ELR (cell line): Measurements from ENCODE around the gene MSMO1.
"Not testable (repeated sequence)": the region's sequence is repeated elsewhere in the genome, so short reads cannot be mapped to it uniquely, and the experiment has no call there.

Experiments
- DNase-seq: peaks from one replicate; pipeline ENCODE4 v3.0.0-alpha.2; 2015; ENCODE audit warnings: low read depth

Gene MSMO1

DNA sequence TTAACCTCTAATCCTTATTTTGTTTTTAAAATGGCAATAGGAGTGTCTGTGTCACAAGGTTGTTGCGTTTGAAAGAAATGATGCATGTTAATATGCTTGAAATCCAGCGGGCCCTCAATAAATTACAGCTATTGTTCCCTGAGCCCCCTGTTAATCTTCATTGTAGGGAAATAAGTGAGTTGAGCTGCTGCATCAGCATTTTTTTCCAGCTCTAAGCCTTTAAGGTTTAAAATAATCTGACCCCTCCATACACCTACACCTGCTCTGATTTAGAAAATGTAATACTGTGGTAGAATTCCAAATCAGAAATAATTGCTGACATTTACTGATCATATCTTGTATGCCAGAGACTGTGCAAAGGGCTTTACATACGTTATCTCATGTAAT is 2.6 kb upstream of the MSMO1 start:
- no peak for DNase-seq

DNA sequence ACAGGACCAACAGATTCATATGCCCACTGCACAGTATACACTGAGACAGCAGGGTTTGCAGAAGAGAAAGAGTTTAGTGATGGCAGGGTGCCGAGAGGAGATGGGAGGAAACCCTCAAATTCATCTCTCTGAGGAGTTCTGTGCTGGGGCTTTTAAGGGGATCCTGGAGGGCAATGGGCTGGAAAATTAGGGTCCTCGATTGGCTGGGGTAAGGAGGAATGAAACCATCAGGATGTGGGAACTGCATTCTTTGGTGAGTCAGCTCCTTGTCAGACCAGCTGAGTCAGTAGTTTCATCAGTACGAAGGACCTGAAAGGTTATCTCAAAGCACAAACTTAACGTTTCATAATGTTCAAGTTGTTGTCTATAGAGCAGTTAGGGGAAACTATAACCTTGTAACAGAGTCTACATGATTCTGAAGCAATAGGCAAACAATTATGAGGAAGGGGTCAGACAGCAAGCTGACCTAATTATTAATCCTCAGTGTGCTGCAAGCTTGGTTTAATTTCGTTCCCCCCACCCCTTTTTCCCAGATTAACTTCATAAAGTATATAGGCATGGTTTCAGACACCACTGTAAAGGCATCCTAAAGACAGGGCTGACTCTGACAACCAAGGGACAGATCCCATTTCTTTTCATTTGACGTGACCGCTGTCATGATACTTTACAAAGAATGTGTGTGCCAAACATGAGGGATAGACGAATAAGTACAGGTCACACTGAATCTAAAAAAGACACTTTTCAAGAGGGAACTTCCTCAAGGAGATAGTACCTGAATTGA is 1.5 kb upstream of the MSMO1 start:
- DNase-seq = peak; percentile 89

DNA sequence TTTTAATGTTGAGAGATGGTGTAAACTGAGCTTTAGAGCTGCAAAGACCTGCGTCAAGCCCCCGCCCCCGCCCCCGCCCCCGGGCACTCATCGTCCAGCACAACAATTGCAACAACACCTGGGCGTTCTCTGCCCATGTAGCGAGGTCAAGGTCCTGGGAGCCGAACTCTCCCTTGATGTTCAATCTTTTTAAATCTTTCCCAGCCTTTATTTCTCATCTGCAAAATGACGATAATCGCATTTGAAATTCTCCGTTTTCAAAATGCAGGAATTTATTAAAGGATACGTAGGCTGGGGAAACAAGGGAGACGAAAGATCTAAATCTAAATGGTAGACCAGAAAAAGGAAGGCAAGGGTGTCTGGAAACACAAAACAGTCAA is 648 bp upstream of the MSMO1 start:
- peak; percentile 41 for DNase-seq

- no peak for DNase-seq
Observed at GRCh38 chr4:165328101-165328425, 594 bp downstream of the MSMO1 start.

GRCh38 chr4:165328708-165329107 is 1.2 kb downstream of the MSMO1 start:
- DNase-seq = no peak

DNA sequence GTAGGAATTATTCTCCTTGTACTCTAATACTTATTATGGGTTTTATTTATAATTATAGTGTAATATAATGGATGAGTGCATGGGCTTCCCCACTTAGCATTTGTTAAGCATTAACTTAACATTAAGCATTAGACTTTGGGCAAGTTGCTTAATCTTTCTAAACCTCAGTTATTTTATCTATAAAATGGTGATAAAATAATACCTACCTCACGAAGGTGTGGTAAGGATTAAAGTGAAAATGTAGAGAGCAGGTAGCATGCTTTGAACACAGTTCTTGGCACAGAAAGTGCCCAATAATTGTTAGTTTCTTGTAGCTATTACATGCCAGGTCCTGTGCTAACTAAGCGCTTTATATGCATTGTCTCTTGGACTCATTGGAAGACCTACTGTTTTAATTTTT is 2.6 kb downstream of the MSMO1 start:
- DNase-seq = no peak

DNA sequence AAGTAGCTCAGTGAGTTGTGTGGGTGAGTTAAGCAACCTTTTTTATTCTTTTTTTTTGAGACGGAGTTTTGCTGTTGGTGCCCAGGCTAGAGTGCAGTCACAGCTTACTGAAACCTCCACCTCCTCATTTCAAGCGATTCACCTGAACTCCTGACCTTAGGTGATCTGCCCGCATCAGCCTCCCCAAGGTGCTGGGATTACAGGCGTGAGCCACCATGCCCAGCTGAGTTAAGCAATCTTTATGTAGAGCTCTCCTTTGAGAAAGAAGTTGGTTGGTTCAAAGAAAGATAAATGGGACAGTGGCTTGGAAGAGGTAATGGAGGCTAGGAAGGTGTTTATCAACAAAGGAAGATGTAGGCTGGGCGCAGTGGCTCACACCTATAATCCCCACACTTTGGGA is 3.2 kb downstream of the MSMO1 start:
- no peak for DNase-seq

- peak; percentile 18 for DNase-seq
Observed at GRCh38 chr4:165331359-165331758, 3.9 kb downstream of the MSMO1 start.

DNA sequence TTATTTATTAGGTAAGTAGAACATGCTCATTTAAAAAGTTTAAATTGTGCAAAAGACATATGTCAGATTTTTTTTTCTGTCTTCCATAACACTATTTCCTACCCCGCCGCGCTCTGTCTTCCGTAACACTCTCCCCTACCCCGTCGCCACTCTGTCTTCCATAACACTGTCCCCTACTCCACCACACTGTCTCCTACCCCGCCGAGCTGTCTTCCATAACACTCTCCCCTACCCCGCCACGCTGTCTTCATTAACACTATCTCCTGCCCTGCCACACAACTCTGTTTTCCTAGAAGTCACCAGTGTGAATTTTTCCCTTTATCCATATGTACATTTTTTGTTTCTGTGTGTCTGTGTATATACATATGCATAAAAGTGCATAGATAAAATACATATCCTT is 4.4 kb downstream of the MSMO1 start:
- DNase-seq = no peak

GRCh38 chr4:165332502-165332901 is 5.0 kb downstream of the MSMO1 start:
- no peak for DNase-seq

GRCh38 chr4:165335163-165335703 is 7.8 kb downstream of the MSMO1 start:
- DNase-seq = no peak

DNA sequence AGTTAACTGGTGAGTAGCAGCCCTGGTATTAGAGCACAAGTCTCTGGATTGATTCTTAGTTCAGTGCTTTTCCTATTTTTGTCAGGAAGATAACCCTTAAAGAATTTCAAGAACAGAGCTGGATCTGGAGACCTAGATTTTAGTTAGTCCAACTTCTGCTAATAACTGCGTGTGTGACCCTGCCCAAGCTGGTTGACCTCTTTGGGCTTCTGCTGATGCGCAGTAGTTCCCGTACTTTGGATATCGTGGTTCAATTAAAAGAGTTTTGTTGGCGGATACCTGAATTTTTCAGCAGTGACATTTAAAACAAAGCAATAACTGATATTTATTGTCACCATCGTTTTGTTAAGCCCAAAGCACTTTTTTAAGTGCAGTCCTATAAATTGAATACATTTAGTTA is 9.3 kb downstream of the MSMO1 start:
- no peak for DNase-seq

- not testable (repeated sequence) for DNase-seq
Observed at GRCh38 chr4:165342340-165342739, 14.9 kb downstream of the MSMO1 start.

DNA sequence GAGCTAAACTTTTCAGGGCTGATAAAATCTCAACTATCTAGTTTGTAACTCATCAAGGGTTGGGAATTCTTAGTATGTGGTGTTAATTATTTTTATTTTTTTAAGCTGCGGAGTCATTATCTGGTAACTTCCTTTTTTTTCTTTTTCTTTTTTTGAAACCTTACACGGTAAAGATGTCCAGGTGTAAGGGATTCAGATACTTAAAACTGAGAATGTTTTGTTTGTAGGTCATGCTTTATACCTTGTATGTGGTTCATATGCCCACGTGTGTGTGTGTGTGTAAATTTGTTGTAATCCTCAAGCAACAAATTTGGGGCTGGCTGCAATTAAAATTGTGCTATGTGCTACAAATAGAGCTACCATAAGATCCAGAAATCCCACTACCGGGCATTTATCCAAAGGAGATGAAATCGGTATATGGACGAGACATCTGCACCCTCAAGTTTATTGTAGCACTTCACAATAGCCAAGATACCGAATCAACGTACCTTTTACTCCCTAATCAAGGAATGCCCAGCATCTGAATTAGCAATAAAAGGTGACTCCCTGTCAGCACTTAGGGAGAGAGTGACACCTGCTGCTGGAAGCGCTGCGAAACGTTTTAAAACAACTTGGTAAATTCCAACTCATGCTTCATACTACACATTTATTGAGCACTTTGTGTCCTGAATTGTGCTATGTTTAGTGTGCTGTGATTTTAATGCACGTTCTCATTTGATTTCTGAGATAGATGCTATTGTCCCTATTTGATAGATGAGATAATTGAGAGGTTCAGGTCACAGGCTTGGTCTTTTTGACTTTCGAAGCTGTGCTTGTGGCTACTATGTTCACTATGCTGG is 16.1 kb downstream of the MSMO1 start:
- peak; percentile 22 for DNase-seq

DNA sequence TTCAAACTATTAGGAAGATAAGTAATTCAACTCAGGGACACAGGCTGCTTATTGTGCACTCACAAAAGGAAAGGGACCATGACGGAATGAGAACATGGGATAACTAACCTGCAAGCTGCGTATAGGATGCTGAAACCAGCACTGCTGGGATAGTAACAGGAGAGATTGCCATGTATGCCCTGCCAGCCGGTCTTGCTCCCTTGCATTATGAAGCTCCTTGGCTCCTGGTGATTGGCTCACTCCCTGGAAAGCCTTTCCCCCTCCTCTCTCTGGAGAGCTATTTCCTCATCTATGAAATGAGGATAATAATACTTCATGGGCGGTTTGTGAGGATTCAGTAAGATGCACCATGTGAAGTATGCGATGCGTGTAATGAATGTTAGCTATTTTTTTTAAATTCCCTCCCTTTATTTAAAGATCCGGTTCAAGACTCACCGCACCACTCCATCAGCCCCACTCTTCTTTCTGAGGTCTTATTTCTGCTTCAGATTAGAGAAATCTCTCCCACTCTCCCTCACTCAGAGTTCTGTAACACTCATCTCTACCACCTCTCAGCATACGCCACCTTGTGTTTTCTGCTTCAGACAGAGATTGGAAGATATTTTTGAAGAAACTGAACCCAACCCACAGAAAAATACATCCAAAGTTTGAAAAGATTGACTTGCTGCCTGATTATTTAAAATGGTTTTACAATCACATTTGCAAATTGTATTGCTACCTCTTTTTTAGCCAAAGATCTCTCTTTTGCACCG is 18.4 kb downstream of the MSMO1 start:
- DNase-seq = no peak

DNA sequence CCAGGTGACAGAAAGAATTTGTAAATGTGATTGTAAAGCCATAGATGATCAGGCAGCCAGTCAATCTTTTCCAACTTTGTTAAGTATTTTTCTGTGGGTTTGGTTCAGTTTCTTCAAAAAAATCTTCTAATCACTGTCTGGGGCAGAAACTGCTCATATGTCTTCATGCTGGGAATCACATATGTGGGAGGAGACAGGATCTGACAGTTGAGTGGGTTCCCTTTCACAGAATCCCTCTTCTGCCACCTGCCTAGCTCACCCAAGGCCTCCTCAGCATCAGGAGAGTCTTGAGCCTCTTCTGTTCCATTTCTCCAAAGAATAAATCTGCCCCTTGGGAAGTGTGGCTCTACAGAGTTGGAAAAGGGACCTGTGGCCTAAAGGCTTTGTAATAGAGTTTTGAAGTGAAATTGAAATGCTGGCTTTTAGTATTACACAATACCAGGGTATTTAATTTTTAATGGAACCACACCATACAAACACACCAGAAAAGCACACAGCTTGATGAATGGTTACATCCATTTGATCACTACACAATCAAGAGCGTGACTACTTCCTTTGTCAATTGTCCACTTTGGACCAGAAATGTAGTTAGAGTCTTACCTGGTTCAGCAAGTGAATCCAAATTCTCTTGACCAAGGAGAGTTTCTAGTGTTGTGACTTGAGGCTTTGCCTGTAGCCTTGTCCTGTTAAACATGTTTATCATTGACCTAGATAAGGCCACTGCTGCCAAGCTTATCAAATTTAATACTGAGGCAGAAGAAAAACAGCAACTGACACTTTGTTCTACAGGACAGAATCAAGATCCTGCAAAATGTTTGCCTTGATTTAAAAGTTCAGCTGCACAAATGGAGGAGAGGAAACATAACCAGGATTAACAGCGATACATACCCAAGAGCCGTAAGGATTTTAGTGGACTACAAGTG is 20.4 kb downstream of the MSMO1 start:
- no peak for DNase-seq

GRCh38 chr4:165351359-165352130 is 24.1 kb downstream of the MSMO1 start:
- DNase-seq = no peak

GRCh38 chr4:165355900-165356300 is 28.4 kb downstream of the MSMO1 start:
- DNase-seq = peak; percentile 42

- DNase-seq = peak; percentile 22
Observed at GRCh38 chr4:165359506-165359905, 32.0 kb downstream of the MSMO1 start.

DNA sequence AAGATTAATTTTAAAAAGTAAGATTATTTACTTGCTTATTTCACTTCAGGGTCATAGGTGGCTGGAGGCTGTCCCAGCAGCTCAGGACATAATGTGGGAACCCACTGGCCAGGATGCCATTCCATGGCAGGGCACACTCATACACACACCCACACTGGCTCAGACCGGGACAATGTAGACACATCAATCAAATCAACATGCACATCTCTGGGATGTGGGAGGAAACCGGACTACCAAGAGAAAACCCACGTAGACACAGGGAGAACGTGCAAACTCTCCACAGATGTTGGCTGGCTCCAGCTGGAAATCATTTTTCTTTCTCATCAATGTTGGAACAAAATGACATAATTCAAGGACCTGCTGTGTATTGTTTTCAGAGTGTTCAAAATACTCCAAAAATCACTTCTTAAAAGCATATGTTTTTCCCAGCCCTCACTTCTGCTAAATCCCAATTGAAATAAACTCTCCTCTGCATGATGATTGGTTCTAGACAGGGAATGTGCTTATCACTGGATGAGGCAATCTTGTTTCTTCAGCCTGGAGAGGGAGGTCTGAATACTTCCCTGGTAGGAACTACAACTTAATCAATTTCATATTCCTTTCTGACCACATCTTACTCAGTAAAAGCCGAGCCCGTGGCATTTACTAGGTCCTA is 32.7 kb downstream of the MSMO1 start:
- DNase-seq = no peak
